ENCODE measurements around the gene DMXL2.
"Not testable (repeated sequence)": the region's sequence is repeated elsewhere in the genome, so short reads cannot be mapped to it uniquely, and the experiment has no call there.

The DMXL2 gene

GRCh38 chr15:51576286-51576850 is 46.2 kb downstream of the DMXL2 start:
- DNase-seq (ENCODE audit: low spot score), result no peak

- DNase-seq (ENCODE audit: low spot score), result no peak
Measured at GRCh38 chr15:51575775-51576174, 46.8 kb downstream of the DMXL2 start.

GRCh38 chr15:51573352-51573751 is 49.2 kb downstream of the DMXL2 start:
- not testable (repeated sequence) for DNase-seq (ENCODE audit: low spot score)

GRCh38 chr15:51568939-51569784 is 53.4 kb downstream of the DMXL2 start:
- DNase-seq (ENCODE audit: low spot score), result not testable (repeated sequence)

- DNase-seq (ENCODE audit: low spot score), result no peak
Measured at GRCh38 chr15:51561271-51561670, 61.3 kb downstream of the DMXL2 start.

GRCh38 chr15:51558876-51559275 is 63.7 kb downstream of the DMXL2 start:
- DNase-seq (ENCODE audit: low spot score), result no peak

- DNase-seq (ENCODE audit: low spot score), result no peak
Measured at GRCh38 chr15:51558411-51558810, 64.2 kb downstream of the DMXL2 start.

- DNase-seq (ENCODE audit: low spot score), result no peak
Measured at GRCh38 chr15:51550841-51551240, 71.7 kb downstream of the DMXL2 start.

GRCh38 chr15:51547656-51548055 is 74.9 kb downstream of the DMXL2 start:
- DNase-seq (ENCODE audit: low spot score), result no peak

- DNase-seq (ENCODE audit: low spot score), result no peak
Measured at GRCh38 chr15:51536965-51537574, 85.5 kb downstream of the DMXL2 start.

- no peak for DNase-seq (ENCODE audit: low spot score)
Measured at GRCh38 chr15:51533672-51534398, 88.7 kb downstream of the DMXL2 start.

GRCh38 chr15:51526955-51527354 is 95.6 kb downstream of the DMXL2 start:
- DNase-seq (ENCODE audit: low spot score), result no peak

GRCh38 chr15:51524376-51524775 is 98.2 kb downstream of the DMXL2 start:
- DNase-seq (ENCODE audit: low spot score), result no peak

GRCh38 chr15:51516291-51516690 is 106.3 kb downstream of the DMXL2 start:
- DNase-seq (ENCODE audit: low spot score), result no peak

GRCh38 chr15:51505251-51505650 is 117.3 kb downstream of the DMXL2 start:
- DNase-seq (ENCODE audit: low spot score), result no peak

GRCh38 chr15:51503003-51503402 is 119.6 kb downstream of the DMXL2 start:
- no peak for DNase-seq (ENCODE audit: low spot score)

- DNase-seq (ENCODE audit: low spot score), result no peak
Measured at GRCh38 chr15:51499379-51499976, 123.1 kb downstream of the DMXL2 start.

GRCh38 chr15:51497806-51498205 is 124.8 kb downstream of the DMXL2 start:
- no peak for DNase-seq (ENCODE audit: low spot score)

- no peak for DNase-seq (ENCODE audit: low spot score)
Measured at GRCh38 chr15:51496246-51496645, 126.3 kb downstream of the DMXL2 start.

GRCh38 chr15:51494411-51495314 is 127.9 kb downstream of the DMXL2 start:
- no peak for DNase-seq (ENCODE audit: low spot score)

GRCh38 chr15:51493892-51494291 is 128.7 kb downstream of the DMXL2 start:
- no peak for DNase-seq (ENCODE audit: low spot score)

Data from CD4-positive, alpha-beta T cell treated with Interleukin-6 at 100 ng/mL for 8 hours (primary cell).